Activated CD8-positive, alpha-beta memory T cell treated with anti-CD3 and anti-CD28 coated beads, Interleukin-2, amount 10 ng/mL, durations not matched to agents 7 days and 5 days (primary cell): Measurements from ENCODE around the gene EXOC4. TPM values are rescaled to one million over a fixed set of nuclear protein-coding genes. Genes with fewer than 3 reads are reported as not detected.

Source experiments
- ATAC-seq: fragments of 150-1000 bp; cut with Tn5 transposase; one replicate; pipeline ENCODE4 v1.10.0; 2021; ENCODE audit warnings: moderate library complexity
- CTCF ChIA-PET: fragments of 350-600 bp; sonication (Branson Sonifier 250); formaldehyde crosslinking; loops from one replicate; lab custom pipeline; 2021; ENCODE audit warnings: antibody characterized with exemption; lab: Charles Lee
- DNase-seq: peaks from one replicate; pipeline ENCODE4 v3.0.0-alpha.2; 2020
- H3K27ac Mint-ChIP-seq: one replicate; pipeline ENCODE4 v1.8.0; 2021; ENCODE audit warnings: mild to moderate bottlenecking, mixed read lengths
- H3K27me3 Mint-ChIP-seq: one replicate; pipeline ENCODE4 v1.8.0; 2021; ENCODE audit warnings: mixed read lengths
- H3K36me3 Mint-ChIP-seq: one replicate; pipeline ENCODE4 v1.8.0; 2021; ENCODE audit warnings: mild to moderate bottlenecking, mixed read lengths
- H3K4me1 Mint-ChIP-seq: one replicate; pipeline ENCODE4 v1.8.0; 2021; ENCODE audit warnings: mixed read lengths
- H3K4me3 Mint-ChIP-seq: one replicate; pipeline ENCODE4 v1.8.0; 2021; ENCODE audit warnings: mild to moderate bottlenecking, moderate library complexity, mixed read lengths
- H3K9me3 Mint-ChIP-seq: one replicate; pipeline ENCODE4 v1.8.0; 2022; ENCODE audit warnings: low read depth, mixed read lengths
- total RNA-seq, 2 experiments: library from RNA; stranded (reverse); gene quantifications; one replicate each; pipeline ENCODE4 v1.2.3, GENCODE V29; 2021

The EXOC4 gene
- total RNA-seq, 2 experiments from 2014 or later = 68.6 to 88.3 TPM

GRCh38 chr7:133511708-133512107 is 258.8 kb downstream of the EXOC4 start:
- DNase-seq (no peak), ATAC-seq (no peak)
- CTCF ChIA-PET = no interaction called here
- H3K4me3 Mint-ChIP-seq = no peak overlapping the region
- H3K36me3 Mint-ChIP-seq = peaks cover 26% of the 10 kb centered on the region
- no peaks in the 10 kb centered on the region for H3K27me3 Mint-ChIP-seq
- no peak overlapping the region for H3K27ac Mint-ChIP-seq
- H3K4me1 Mint-ChIP-seq = no peaks in the 10 kb centered on the region
- H3K9me3 Mint-ChIP-seq = peaks cover 10% of the 10 kb centered on the region

DNA sequence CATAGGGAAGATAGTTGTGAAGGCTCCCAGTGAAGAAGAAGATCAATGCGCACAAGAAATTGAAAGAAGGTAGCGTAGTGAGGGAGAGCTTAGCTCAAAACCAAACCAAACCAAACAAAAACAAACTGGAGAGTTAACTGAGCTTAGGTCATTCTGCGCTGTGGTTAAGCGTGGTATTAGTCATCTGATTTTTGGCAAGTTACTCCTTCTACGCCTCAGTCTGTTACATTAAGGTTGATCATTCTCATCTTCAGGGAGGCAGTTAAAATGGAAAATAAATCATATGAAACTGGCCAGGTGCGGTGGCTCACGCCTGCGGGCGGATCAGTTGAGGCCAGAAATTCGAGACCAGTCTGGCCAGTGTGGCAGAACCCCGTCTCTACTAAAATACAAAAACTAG is 259.7 kb downstream of the EXOC4 start:
- Mint-ChIP-seq H3K4me3 (no peak overlapping the region), H3K27me3 (no peaks in the 10 kb centered on the region), H3K9me3 (peaks cover 10% of the 10 kb centered on the region), H3K27ac (no peak overlapping the region), H3K4me1 (no peaks in the 10 kb centered on the region), H3K36me3 (peaks cover 26% of the 10 kb centered on the region)
- DNase-seq (no peak), ATAC-seq (no peak)
- CTCF ChIA-PET = no interaction called here

GRCh38 chr7:133513608-133514007 is 260.7 kb downstream of the EXOC4 start:
- no peak overlapping the region for H3K27ac Mint-ChIP-seq
- no peaks in the 10 kb centered on the region for H3K4me1 Mint-ChIP-seq
- peaks cover 10% of the 10 kb centered on the region for H3K9me3 Mint-ChIP-seq
- no peak for DNase-seq
- ATAC-seq = no peak
- no peak overlapping the region for H3K4me3 Mint-ChIP-seq
- no peaks in the 10 kb centered on the region for H3K27me3 Mint-ChIP-seq
- H3K36me3 Mint-ChIP-seq = peaks cover 23% of the 10 kb centered on the region
- CTCF ChIA-PET = no interaction called here

- no peak overlapping the region for H3K4me3 Mint-ChIP-seq
- CTCF ChIA-PET = no interaction called here
- H3K27ac Mint-ChIP-seq = no peak overlapping the region
- H3K4me1 Mint-ChIP-seq = no peaks in the 10 kb centered on the region
- no peak for ATAC-seq
- H3K36me3 Mint-ChIP-seq = peaks cover 22% of the 10 kb centered on the region
- no peak for DNase-seq
- H3K9me3 Mint-ChIP-seq = peaks cover 10% of the 10 kb centered on the region
- H3K27me3 Mint-ChIP-seq = no peaks in the 10 kb centered on the region
Observed at GRCh38 chr7:133514551-133514950, 261.7 kb downstream of the EXOC4 start.

GRCh38 chr7:133517766-133518165 is 264.9 kb downstream of the EXOC4 start:
- no peak for ATAC-seq
- H3K9me3 Mint-ChIP-seq = peaks cover 2% of the 10 kb centered on the region
- no peak for DNase-seq
- H3K4me1 Mint-ChIP-seq = no peaks in the 10 kb centered on the region
- H3K27ac Mint-ChIP-seq = no peak overlapping the region
- H3K27me3 Mint-ChIP-seq = no peaks in the 10 kb centered on the region
- CTCF ChIA-PET = no interaction called here
- peaks cover 12% of the 10 kb centered on the region for H3K36me3 Mint-ChIP-seq
- no peak overlapping the region for H3K4me3 Mint-ChIP-seq

GRCh38 chr7:133518718-133519117 is 265.8 kb downstream of the EXOC4 start:
- no peak overlapping the region for H3K4me3 Mint-ChIP-seq
- no peak overlapping the region for H3K27ac Mint-ChIP-seq
- ATAC-seq = no peak

DNA sequence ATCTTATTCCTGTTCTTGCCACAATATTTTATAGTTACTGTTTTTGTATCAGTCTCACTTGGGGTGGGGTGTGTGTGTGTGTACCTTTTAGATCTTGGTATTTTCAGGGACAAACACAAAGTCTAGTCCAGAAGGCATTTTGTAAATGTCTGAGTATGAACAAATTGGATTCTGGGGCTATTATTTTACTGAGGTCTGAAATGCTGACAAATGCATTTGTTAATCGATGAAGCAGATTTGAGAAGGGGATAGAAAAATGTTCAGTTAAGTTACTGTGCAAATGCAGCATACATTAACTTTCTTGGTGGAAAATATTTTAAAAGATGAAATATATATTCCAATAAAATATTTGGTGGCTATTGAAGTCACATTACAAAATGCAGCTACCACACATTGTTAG is 267.4 kb downstream of the EXOC4 start:
- Mint-ChIP-seq H3K27ac (no peak overlapping the region), H3K4me1 (no peaks in the 10 kb centered on the region), H3K36me3 (peaks cover 5% of the 10 kb centered on the region), H3K9me3 (no peaks in the 10 kb centered on the region), H3K4me3 (no peak overlapping the region), H3K27me3 (no peaks in the 10 kb centered on the region)
- ATAC-seq (no peak), DNase-seq (no peak)
- CTCF ChIA-PET = interaction anchor here (0.6 kb wide), 1 partner anchor 506 kb away, joined by 3 read pairs; no protein-coding TSS in a partner anchor

More at GRCh38 chr7:133518718-133519117, 265.8 kb downstream of the EXOC4 start:
- Mint-ChIP-seq H3K27me3 (no peaks in the 10 kb centered on the region), H3K9me3 (no peaks in the 10 kb centered on the region), H3K4me1 (no peaks in the 10 kb centered on the region), H3K36me3 (peaks cover 9% of the 10 kb centered on the region)
- CTCF ChIA-PET = no interaction called here
- no peak for DNase-seq

- Mint-ChIP-seq H3K4me1 (no peaks in the 10 kb centered on the region), H3K27me3 (no peaks in the 10 kb centered on the region)
Observed at GRCh38 chr7:133522501-133522900, 269.6 kb downstream of the EXOC4 start.

DNA sequence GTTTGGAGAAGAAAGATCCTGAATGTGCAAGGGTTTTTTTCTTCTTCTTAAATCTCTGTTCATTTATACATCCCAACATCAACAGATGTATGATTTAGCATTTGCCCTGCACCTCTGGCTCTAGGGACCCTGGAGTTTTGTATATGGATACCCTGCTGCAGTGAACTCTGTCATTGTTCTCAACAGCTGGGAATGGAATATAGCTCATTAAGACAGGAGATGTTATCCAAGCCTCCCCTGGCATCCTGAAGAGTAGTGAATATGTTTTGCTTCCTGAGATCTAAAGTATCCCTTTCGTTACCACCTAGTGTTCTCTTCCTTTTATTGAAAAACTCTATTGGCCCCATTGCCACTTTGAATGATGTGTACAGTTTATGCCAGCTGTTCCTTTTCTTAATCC is 275.9 kb downstream of the EXOC4 start:
- no peaks in the 10 kb centered on the region for H3K27me3 Mint-ChIP-seq
- CTCF ChIA-PET = no interaction called here
- DNase-seq (no peak), ATAC-seq (no peak)
- no peaks in the 10 kb centered on the region for H3K9me3 Mint-ChIP-seq
- H3K4me3 Mint-ChIP-seq = no peak overlapping the region
- no peaks in the 10 kb centered on the region for H3K36me3 Mint-ChIP-seq
- H3K4me1 Mint-ChIP-seq = no peaks in the 10 kb centered on the region
- H3K27ac Mint-ChIP-seq = no peak overlapping the region

More at GRCh38 chr7:133522501-133522900, 269.6 kb downstream of the EXOC4 start:
- Mint-ChIP-seq H3K27ac (no peak overlapping the region), H3K9me3 (no peaks in the 10 kb centered on the region), H3K36me3 (peaks cover 2% of the 10 kb centered on the region), H3K4me3 (no peak overlapping the region)
- CTCF ChIA-PET = no interaction called here
- DNase-seq = no peak
- no peak for ATAC-seq

- H3K27me3 Mint-ChIP-seq = no peaks in the 10 kb centered on the region
- H3K27ac Mint-ChIP-seq = no peak overlapping the region
- DNase-seq (no peak), ATAC-seq (no peak)
- H3K9me3 Mint-ChIP-seq = no peaks in the 10 kb centered on the region
- H3K4me1 Mint-ChIP-seq = no peaks in the 10 kb centered on the region
- H3K36me3 Mint-ChIP-seq = peaks cover 3% of the 10 kb centered on the region
- CTCF ChIA-PET = no interaction called here
- no peak overlapping the region for H3K4me3 Mint-ChIP-seq
Observed at GRCh38 chr7:133529861-133530260, 277.0 kb downstream of the EXOC4 start.

- ATAC-seq (no peak), DNase-seq (no peak)
- H3K36me3 Mint-ChIP-seq = peaks cover 5% of the 10 kb centered on the region
- no peak overlapping the region for H3K27ac Mint-ChIP-seq
- no peaks in the 10 kb centered on the region for H3K9me3 Mint-ChIP-seq
- no peaks in the 10 kb centered on the region for H3K4me1 Mint-ChIP-seq
- CTCF ChIA-PET = no interaction called here
- H3K4me3 Mint-ChIP-seq = no peak overlapping the region
- no peaks in the 10 kb centered on the region for H3K27me3 Mint-ChIP-seq
Observed at GRCh38 chr7:133530682-133531081, 277.8 kb downstream of the EXOC4 start.

- H3K4me1 Mint-ChIP-seq = no peaks in the 10 kb centered on the region
- DNase-seq = no peak
- peaks cover 7% of the 10 kb centered on the region for H3K36me3 Mint-ChIP-seq
- H3K27me3 Mint-ChIP-seq = no peaks in the 10 kb centered on the region
- H3K27ac Mint-ChIP-seq = no peak overlapping the region
- CTCF ChIA-PET = no interaction called here
- no peaks in the 10 kb centered on the region for H3K9me3 Mint-ChIP-seq
- no peak for ATAC-seq
- no peak overlapping the region for H3K4me3 Mint-ChIP-seq
Observed at GRCh38 chr7:133534816-133535215, 281.9 kb downstream of the EXOC4 start.

DNA sequence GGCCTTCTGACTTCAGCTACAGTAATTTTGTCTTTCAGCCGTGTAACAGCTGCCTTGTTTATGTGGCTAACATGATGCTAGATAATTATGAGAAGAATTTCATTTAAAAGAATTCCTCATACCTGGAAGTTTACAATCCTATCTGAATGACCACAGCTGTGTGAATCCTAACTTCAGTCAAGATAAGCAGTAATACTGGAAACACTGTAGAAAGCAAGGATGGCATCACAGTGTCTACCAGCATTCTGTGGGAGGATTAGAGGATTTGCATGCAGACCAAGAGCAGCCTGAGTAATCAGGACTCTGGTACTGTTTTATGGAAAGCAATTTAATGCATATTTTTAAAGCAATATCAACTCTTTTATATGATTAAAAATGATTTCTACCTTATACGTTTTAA is 282.4 kb downstream of the EXOC4 start:
- H3K4me3 Mint-ChIP-seq = no peak overlapping the region
- no peaks in the 10 kb centered on the region for H3K4me1 Mint-ChIP-seq
- CTCF ChIA-PET = no interaction called here
- no peak overlapping the region for H3K27ac Mint-ChIP-seq
- ATAC-seq = no peak
- no peak for DNase-seq
- no peaks in the 10 kb centered on the region for H3K9me3 Mint-ChIP-seq
- peaks cover 7% of the 10 kb centered on the region for H3K36me3 Mint-ChIP-seq
- no peaks in the 10 kb centered on the region for H3K27me3 Mint-ChIP-seq

GRCh38 chr7:133536450-133536849 is 283.6 kb downstream of the EXOC4 start:
- CTCF ChIA-PET = no interaction called here
- H3K9me3 Mint-ChIP-seq = no peaks in the 10 kb centered on the region
- ATAC-seq (no peak), DNase-seq (no peak)
- peaks cover 8% of the 10 kb centered on the region for H3K36me3 Mint-ChIP-seq
- H3K27ac Mint-ChIP-seq = no peak overlapping the region
- H3K4me3 Mint-ChIP-seq = no peak overlapping the region
- no peaks in the 10 kb centered on the region for H3K27me3 Mint-ChIP-seq
- no peaks in the 10 kb centered on the region for H3K4me1 Mint-ChIP-seq

DNA sequence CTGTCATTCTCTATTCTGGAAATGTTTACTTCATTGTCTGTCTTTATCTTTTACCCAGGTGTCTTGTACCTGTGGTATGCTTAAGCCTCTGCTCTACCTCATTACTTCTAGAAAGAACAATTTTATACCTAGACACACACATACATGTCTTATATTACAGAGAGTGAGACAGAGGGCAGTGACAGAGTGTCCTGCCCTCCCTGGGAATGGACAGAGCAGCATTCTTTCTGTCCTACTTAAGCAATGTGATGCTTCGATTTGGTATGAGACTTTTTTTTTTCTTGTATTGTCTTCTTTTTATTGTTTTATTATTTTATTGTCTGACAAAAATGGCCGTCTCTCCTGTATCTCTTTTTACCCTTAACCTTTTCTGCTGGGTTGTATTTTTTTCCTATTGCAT is 286.1 kb downstream of the EXOC4 start:
- no peaks in the 10 kb centered on the region for H3K9me3 Mint-ChIP-seq
- peaks cover 8% of the 10 kb centered on the region for H3K36me3 Mint-ChIP-seq
- ATAC-seq (no peak), DNase-seq (no peak)
- peaks cover 7% of the 10 kb centered on the region for H3K4me1 Mint-ChIP-seq
- CTCF ChIA-PET = no interaction called here
- no peak overlapping the region for H3K4me3 Mint-ChIP-seq
- no peaks in the 10 kb centered on the region for H3K27me3 Mint-ChIP-seq
- no peak overlapping the region for H3K27ac Mint-ChIP-seq
